NCI-H1930 (cell line): Measurements from ENCODE around the gene SENP5.
"Not testable (repeated sequence)": the region's sequence is repeated elsewhere in the genome, so short reads cannot be mapped to it uniquely, and the experiment has no call there.

ENCODE experiments used
- DNase-seq, 2 experiments: peaks; one replicate each; lab custom pipeline; 2025; lab: John Stamatoyannopoulos, UW

SENP5 gene

DNA sequence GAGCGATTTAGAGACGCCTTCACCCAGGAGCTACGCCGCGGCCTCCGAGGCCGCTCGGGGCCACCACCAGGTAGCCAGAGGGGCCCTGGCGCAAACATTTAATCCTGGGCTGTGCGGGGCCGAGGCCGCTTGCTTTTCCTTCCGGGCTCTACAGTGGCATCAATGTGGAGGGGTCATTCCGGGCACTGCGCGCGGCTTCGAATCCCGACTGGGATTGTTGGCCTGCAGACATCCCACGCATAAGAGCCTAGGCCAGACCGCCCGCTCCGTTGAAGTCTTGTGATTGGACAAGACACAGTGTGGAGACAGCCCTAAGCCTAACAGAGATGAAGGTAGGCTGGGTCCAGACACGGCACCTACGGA lies 75.2 kb downstream of the SENP5 start:
- DNase-seq = no peak

- not testable (repeated sequence) for DNase-seq
These were observed 76.5 kb downstream of the SENP5 start for GRCh38 chr3:196944037-196944790.

DNA sequence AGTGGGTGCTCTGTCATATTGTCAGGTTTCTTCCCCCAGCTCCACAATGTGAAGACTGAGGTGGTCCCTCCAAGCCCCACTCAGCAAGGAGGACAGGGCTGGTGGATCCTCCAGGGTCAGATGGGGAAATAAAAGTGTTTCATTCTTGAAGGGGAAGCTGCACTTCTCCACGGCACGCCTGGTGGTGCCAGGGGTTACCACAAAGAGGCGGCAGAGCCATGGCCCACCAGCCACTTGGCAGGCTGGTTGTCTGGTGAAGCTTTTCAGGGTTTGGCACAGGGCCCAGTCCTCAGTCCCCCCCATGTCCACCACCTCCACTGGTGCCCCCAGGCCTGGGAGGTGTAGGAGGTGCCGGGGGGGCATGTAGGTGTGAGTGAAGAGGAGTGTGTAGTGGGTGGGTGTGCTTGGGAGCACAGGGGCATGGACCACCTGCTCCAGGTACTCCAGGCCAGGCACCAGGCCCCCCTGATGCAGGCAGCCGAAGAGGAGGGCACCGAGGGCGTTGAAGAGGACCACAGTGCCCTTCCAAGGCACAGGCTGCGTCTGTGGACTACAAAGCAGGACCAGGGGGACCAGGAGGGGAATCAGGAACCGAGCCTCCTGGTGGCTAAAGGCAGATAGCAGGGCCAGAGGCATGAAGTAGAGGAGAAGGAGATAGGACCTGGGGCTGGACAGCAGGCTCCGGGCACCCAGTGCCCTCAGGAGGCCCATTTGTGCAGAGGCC lies 79.6 kb downstream of the SENP5 start:
- no peak for DNase-seq

GRCh38 chr3:196947860-196948441 lies 80.2 kb downstream of the SENP5 start:
- no peak for DNase-seq

GRCh38 chr3:196948442-196949284 lies 80.9 kb downstream of the SENP5 start:
- DNase-seq = no peak

DNA sequence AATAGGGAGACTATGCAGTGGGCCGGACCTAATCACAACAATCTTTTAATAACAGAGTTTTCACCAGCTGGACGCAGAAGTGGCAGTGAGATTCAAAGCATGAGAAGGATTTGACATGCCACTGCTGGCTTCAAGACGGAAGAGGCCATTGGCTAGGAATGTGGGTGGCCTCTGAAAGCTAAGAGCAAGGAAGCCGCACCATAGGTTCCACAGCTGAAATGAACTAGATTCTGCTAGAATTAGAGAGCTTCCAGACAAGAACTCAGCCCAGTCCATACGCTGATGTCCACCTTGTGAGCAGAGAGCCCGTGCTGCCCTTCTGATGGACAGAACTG lies 81.5 kb downstream of the SENP5 start:
- DNase-seq = no peak

- no peak for DNase-seq
These were observed 82.0 kb downstream of the SENP5 start for GRCh38 chr3:196949750-196950149.

GRCh38 chr3:196951371-196951770 lies 83.7 kb downstream of the SENP5 start:
- no peak for DNase-seq

DNA sequence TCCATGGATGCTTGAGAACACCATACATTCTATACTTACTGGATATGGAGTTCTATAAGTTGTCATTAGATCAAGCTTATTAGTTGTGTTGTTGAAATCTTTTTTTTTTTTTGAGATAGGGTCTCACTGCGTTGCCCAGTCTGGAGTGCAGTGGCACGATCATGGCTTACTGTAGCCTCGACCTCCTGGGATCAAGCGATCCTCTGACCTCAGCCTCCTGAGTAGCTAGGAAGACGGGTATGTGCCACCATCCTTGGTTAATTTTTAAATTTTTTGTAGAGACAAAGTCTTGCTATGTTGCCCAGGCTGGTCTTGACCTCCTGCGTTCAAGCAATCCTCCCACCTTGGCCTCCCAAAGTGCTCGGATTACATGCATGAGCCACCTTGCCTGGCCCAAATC lies 87.1 kb downstream of the SENP5 start:
- DNase-seq = no peak

- no peak for DNase-seq
These were observed 94.6 kb downstream of the SENP5 start for GRCh38 chr3:196962108-196962929.

- DNase-seq = no peak
These were observed 95.4 kb downstream of the SENP5 start for GRCh38 chr3:196962930-196963630.

- DNase-seq = no peak
These were observed 95.9 kb downstream of the SENP5 start for GRCh38 chr3:196963631-196963953.

DNA sequence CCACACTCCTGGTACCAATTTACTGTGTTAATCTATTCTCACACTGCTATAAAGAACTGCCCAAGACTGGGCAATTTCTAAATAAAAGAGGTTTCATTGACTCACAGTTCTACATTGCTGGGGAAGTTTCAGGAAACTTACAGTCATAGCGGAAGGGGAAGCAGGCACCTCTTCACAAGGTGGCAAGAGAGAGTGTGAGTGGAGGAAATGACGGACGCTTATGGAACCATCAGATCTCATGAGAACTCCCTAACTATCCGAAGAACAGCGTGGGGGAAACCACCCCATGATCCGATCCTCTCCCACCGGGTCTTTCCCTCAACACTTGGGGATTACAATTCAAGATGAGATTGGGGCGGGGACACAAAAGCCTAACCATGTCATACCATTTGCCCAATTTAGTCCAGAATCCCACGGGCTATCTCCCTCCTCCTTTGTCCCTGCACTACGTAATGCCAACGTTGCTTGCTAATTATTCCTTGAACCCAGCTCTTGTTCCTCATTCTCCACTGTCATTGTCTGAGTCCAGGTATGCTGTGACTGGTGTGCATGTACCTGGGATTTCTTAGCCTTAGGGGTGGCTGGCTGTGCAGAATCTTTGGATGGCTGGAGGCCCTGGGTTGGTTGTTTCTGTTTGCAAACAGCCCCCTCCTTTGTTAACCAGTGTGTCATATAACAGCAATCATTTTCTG lies 97.5 kb downstream of the SENP5 start:
- no peak for DNase-seq

DNA sequence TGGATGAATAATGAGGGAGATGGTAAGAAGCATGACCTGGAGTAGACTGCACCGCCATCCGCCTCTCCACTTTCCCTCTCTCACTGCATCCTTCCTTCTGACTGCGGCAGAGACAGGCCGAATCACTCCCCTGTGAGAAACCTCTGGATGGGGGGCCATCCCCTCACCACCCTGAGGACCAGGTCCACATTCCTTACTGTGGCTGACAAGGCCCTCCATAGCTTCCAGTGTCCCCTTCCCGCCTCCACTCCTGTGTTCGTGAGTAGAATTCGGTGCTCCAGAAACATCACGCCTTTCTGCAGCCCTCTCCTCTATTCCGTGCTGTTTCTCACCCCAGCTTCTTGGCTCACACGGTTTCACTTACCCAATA lies 98.1 kb downstream of the SENP5 start:
- DNase-seq = no peak

GRCh38 chr3:196966526-196967401 lies 99.0 kb downstream of the SENP5 start:
- no peak for DNase-seq

- no peak for DNase-seq
These were observed 99.9 kb downstream of the SENP5 start for GRCh38 chr3:196967412-196968232.

- peak in 1 of 2 experiments; percentile 31 for DNase-seq
These were observed 100.8 kb downstream of the SENP5 start, which contains the start of gene PIGZ for GRCh38 chr3:196968233-196969133. PIGZ (minus strand) TSS chr3:196968833; CDS start chr3:196952031, 16,802 bp downstream.
